IPS DF 6.9 (cell line): ENCODE measurements around the gene CNEP1R1.

Source experiments
- DNase-seq: peaks from one replicate; pipeline ENCODE4 v3.0.0-alpha.2; 2013; ENCODE audit warnings: low read depth, low spot score
- H3K27ac ChIP-seq: one replicate; pipeline ENCODE4 v1.5.1; 2013; ENCODE audit warnings: low read length, control low read depth
- H3K27me3 ChIP-seq: 2 replicates; pipeline ENCODE4 v1.6.1; 2013; ENCODE audit warnings: mild to moderate bottlenecking, low read length; ENCODE audit not compliant: control insufficient read depth, insufficient read depth
- H3K36me3 ChIP-seq: 2 replicates; pipeline ENCODE4 v1.6.1; 2013; ENCODE audit warnings: low read length; ENCODE audit not compliant: control insufficient read depth, insufficient read depth
- H3K4me1 ChIP-seq: 2 replicates; pipeline ENCODE4 v1.6.1; 2013; ENCODE audit warnings: low read length; ENCODE audit not compliant: control insufficient read depth, insufficient read depth
- H3K4me3 ChIP-seq: 2 replicates; pipeline ENCODE4 v1.5.1; 2013; ENCODE audit warnings: mild to moderate bottlenecking, low read length
- H3K9me3 ChIP-seq: 2 replicates; pipeline ENCODE4 v1.6.1; 2013; ENCODE audit warnings: low read length, inconsistent platforms; ENCODE audit not compliant: control insufficient read depth, insufficient read depth
- WGBS: extraction: QIAGEN DNeasy Blood & Tissue Kit; methylation state at CpG from one replicate; pipeline ENCODE4 v1.1.7; 2013; ENCODE audit warnings: mixed read lengths, missing lambda C conversion rate; ENCODE audit not compliant: insufficient read length, insufficient coverage; 5-methylcytosine and 5-hydroxymethylcytosine counted together

Gene CNEP1R1

DNA sequence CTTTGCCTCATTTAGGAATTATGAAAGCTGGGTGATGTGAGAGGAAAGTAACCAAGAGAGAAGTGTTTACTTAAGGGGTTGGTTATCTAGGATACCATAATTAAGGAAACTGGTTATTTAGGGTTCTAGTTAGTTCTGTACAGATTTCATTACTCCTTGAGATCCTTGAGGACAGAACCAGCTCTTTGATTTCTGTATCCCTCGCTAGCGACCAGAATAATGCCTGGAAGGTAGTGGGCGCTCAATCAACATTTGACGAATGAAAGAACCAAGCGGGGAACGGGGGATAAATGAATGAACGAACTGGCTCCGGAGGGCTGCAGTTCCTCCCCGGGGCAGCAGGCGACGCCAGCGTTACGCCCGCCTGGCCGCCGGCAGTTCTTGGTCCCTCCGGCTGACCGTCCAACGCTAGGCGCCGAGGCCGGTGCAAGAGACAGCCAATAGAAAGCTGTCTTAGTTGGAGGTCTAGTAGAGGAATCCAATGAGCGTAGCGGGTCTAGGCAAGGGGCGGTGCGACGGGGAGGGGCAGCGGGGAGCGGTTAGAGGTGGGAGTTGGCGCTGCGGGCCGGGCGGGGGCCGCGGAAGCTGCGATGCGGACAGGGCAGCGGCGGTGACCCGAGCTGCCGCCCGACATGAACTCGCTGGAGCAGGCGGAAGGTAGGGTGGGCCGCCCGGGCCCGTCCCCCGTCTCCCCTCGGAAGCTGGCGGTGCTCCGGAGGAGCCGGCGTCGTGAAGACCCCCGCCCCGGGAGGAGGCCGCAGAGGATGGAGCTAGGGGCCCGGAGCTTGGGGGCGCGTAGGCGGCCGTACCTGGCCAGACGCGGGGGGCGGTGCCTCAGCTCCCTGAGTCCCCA is at the start of gene CNEP1R1:
CNEP1R1 (plus strand) TSS at position 542 of the 853 bp plus-strand sequence; CDS start at position 633, 91 bp downstream.
- Histone ChIP-seq H3K9me3 (no peaks in the 10 kb centered on the region), H3K36me3 (no peaks in the 10 kb centered on the region), H3K4me3 (peak within 1 kb of the TSS; percentile 97), H3K27me3 (no peaks in the 10 kb centered on the region), H3K4me1 (no peaks in the 10 kb centered on the region), H3K27ac (no peak within 1 kb of the TSS)
- DNase-seq: peak; percentile 95
- no CpG with 5 or more reads among the region's 65 CpGs for WGBS

DNA sequence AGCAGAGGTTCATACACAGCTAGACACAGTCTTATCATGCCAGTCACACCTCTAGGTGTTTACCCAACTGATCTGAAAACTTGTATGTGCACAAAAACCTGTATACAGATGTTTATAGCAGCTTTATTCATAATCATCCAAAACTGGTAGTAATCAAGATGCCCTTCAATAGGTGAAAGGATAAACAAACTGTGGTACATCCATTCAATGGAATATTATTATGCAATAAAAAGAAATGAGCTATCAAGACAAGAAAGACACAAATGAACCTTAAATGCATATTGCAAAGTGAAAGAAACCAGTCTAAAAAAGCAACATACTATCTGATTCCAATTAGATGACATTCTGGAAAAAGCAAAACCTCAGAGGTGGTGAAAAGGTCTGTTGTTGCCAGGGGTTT is 47.6 kb upstream of the CNEP1R1 start:
- no peak overlapping the region for H3K4me3 ChIP-seq
- no peaks in the 10 kb centered on the region for H3K9me3 ChIP-seq
- H3K4me1 ChIP-seq: no peaks in the 10 kb centered on the region
- no peaks in the 10 kb centered on the region for H3K27me3 ChIP-seq
- no peak overlapping the region for H3K27ac ChIP-seq
- no peak for DNase-seq
- no peaks in the 10 kb centered on the region for H3K36me3 ChIP-seq

GRCh38 chr16:49978569-49979326 is 46.3 kb upstream of the CNEP1R1 start:
- no peaks in the 10 kb centered on the region for H3K27me3 ChIP-seq
- no peaks in the 10 kb centered on the region for H3K4me1 ChIP-seq
- no peak overlapping the region for H3K4me3 ChIP-seq
- WGBS: 98% methylated on average over 5 of the region's 6 CpGs
- no peak for DNase-seq
- H3K27ac ChIP-seq: no peak overlapping the region
- no peaks in the 10 kb centered on the region for H3K9me3 ChIP-seq
- no peaks in the 10 kb centered on the region for H3K36me3 ChIP-seq

DNA sequence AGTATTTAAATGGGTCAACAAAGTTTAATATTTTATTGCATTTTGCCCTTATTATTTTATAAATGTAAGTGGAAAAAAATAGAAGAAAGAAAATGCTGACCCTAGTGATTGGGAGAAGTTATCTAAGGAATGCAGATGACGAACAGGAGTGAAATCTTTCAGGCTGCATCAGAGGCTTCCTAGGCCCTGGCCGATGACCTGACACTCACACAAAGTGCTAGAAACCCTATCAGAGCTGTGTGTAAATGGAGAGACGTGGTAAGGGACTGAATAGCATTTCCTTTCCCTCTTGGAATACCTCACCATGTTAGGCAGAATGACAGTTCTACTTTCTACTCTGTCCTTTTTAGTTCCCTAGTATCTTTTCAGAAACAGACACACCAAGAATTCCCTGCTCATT is 44.9 kb upstream of the CNEP1R1 start:
- Histone ChIP-seq H3K4me3 (no peak overlapping the region), H3K36me3 (no peaks in the 10 kb centered on the region), H3K4me1 (no peaks in the 10 kb centered on the region), H3K27ac (no peak overlapping the region), H3K9me3 (no peaks in the 10 kb centered on the region), H3K27me3 (no peaks in the 10 kb centered on the region)
- DNase-seq: no peak
- WGBS: no CpG with 5 or more reads among the region's 3 CpGs

- Histone ChIP-seq H3K27ac (no peak overlapping the region), H3K27me3 (no peaks in the 10 kb centered on the region), H3K4me1 (no peaks in the 10 kb centered on the region), H3K9me3 (peaks cover 2% of the 10 kb centered on the region; the same call in 1 of the 2 replicates), H3K36me3 (no peaks in the 10 kb centered on the region), H3K4me3 (no peak overlapping the region)
- no CpG with 5 or more reads among the region's 17 CpGs for WGBS
- no peak for DNase-seq
Measured at GRCh38 chr16:49986351-49987124, 38.5 kb upstream of the CNEP1R1 start.

DNA sequence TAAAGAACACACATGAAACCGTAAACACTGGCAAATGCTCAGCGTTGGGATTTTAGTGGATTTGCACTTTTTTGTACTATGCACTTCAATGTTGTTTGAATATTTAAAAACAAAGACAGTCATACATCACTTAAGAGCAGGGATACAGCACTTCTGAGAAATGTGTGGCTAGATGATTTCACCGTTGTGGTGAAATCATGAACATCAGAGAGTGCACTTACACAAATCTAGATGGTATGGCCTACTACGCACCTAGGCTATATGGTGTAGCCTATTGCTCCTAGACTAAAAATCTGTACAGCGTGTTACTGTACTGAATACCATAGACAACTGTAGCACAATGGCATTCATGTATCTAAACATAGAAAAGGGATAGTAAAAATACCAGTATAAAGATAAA is 37.6 kb upstream of the CNEP1R1 start:
- Histone ChIP-seq H3K27me3 (no peaks in the 10 kb centered on the region), H3K36me3 (no peaks in the 10 kb centered on the region), H3K4me1 (no peaks in the 10 kb centered on the region), H3K9me3 (peaks cover 2% of the 10 kb centered on the region; the same call in 1 of the 2 replicates), H3K27ac (no peak overlapping the region), H3K4me3 (no peak overlapping the region)
- WGBS: no CpG with 5 or more reads among the region's 5 CpGs
- no peak for DNase-seq

GRCh38 chr16:49992825-49993224 is 32.2 kb upstream of the CNEP1R1 start:
- Histone ChIP-seq H3K4me3 (no peak overlapping the region), H3K27ac (no peak overlapping the region), H3K36me3 (no peaks in the 10 kb centered on the region), H3K27me3 (no peaks in the 10 kb centered on the region), H3K4me1 (no peaks in the 10 kb centered on the region), H3K9me3 (no peaks in the 10 kb centered on the region)
- DNase-seq: no peak
- WGBS: no CpG with 5 or more reads among the region's 8 CpGs

DNA sequence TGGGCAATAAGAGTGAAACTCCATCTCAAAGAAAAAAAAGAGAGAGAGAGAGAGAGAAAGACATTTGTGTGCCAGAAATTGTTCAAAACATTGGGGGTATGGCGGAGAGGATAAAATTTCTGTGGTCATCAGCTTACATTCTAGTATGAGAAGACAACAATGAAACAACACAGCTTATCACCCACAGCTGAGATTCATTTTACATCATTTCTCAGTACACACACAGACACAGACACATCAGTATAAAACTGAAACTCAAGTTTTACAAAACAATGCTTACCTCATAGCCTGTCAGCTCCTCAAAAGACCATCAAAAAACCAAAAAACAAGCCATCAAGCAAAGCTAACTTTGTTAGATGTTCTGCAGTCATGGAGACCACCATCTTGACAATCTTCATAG is 31.4 kb upstream of the CNEP1R1 start:
- WGBS: no CpG with 5 or more reads among the region's 1 CpG
- H3K9me3 ChIP-seq: no peaks in the 10 kb centered on the region
- DNase-seq: no peak
- H3K4me1 ChIP-seq: no peaks in the 10 kb centered on the region
- no peaks in the 10 kb centered on the region for H3K27me3 ChIP-seq
- no peak overlapping the region for H3K27ac ChIP-seq
- no peak overlapping the region for H3K4me3 ChIP-seq
- H3K36me3 ChIP-seq: no peaks in the 10 kb centered on the region

GRCh38 chr16:49994006-49994405 is 31.0 kb upstream of the CNEP1R1 start:
- no peak for DNase-seq
- no CpG with 5 or more reads among the region's 1 CpG for WGBS
- H3K4me3 ChIP-seq: no peak overlapping the region
- no peak overlapping the region for H3K27ac ChIP-seq
- no peaks in the 10 kb centered on the region for H3K36me3 ChIP-seq
- H3K27me3 ChIP-seq: no peaks in the 10 kb centered on the region
- no peaks in the 10 kb centered on the region for H3K4me1 ChIP-seq
- H3K9me3 ChIP-seq: no peaks in the 10 kb centered on the region

DNA sequence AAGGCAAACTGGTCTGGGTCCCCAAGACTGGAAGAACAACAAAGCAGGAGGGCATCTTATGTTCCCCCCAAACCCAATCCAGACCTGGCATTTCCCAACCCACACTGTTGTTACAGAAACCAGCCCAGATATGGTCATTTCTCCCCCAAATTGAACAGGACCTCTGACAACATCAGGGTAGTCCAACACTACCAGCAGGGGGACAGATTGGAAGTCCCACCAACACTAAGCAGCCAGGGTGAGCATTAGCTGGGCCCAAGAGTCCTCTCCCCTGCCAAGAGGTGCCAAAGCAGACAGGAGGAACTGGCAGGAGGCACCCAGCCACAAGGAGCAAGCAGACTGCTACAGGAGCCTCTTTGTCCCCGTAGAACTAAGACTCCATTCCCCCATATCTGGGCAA is 29.3 kb upstream of the CNEP1R1 start:
- no peaks in the 10 kb centered on the region for H3K27me3 ChIP-seq
- H3K4me1 ChIP-seq: no peaks in the 10 kb centered on the region
- H3K27ac ChIP-seq: no peak overlapping the region
- no peaks in the 10 kb centered on the region for H3K9me3 ChIP-seq
- no CpG with 5 or more reads among the region's 1 CpG for WGBS
- no peak overlapping the region for H3K4me3 ChIP-seq
- no peak for DNase-seq
- H3K36me3 ChIP-seq: no peaks in the 10 kb centered on the region
